Breast epithelium (tissue), 4 donors: ENCODE data around the gene SPOP. TPM values are rescaled to one million over a fixed set of nuclear protein-coding genes. Genes with fewer than 3 reads are reported as not detected.
A peak's percentile ranks its signal among the peaks of the same experiment; 100 is the strongest.

Source experiments
- DNase-seq, 2 donors: peaks; one replicate each; pipeline ENCODE4 v3.0.0-alpha.2; 2019; ENCODE audit warnings: low spot score in 2 of 2
- H3K27ac ChIP-seq, 2 donors: fragments of 200-600 bp; sonication (generic) in 1 of 2; one replicate each; pipeline ENCODE4 v1.5.1; 2016 to 2019; ENCODE audit warnings: mild to moderate bottlenecking in 1 of 2
- H3K27me3 ChIP-seq, 2 donors: fragments of 200-600 bp; sonication (generic) in 1 of 2; one replicate each; pipeline versions ENCODE4 v1.5.1 to v1.6.0; 2017 to 2019; ENCODE audit warnings: control low read depth in 1 of 2, mild to moderate bottlenecking in 1 of 2
- H3K36me3 ChIP-seq: fragments of 200-600 bp; one replicate; pipeline ENCODE4 v1.5.1; 2019
- H3K4me1 ChIP-seq, 2 donors: fragments of 200-600 bp; sonication (generic); one replicate each; pipeline ENCODE4 v1.5.1; 2016 to 2019; ENCODE audit warnings: control low read depth in 1 of 2
- H3K4me3 ChIP-seq, 3 donors: fragments of 200-600 bp; sonication (generic); 1 replicate in 2 of 3; 2 replicates in 1 of 3; pipeline ENCODE4 v1.5.1; 2016 to 2019; ENCODE audit warnings: mild to moderate bottlenecking in 3 of 3, moderate library complexity in 2 of 3
- H3K9me3 ChIP-seq, 2 donors: fragments of 200-600 bp; sonication (generic) in 1 of 2; one replicate each; pipeline ENCODE4 v1.5.1; 2016 to 2019; ENCODE audit warnings: control low read depth in 1 of 2
- CTCF ChIP-seq, 3 donors: fragments of 450-650 bp; IDR thresholded peaks; one replicate each; pipeline ENCODE4 v1.5.1; 2016 to 2017; ENCODE audit warnings: antibody characterized with exemption in 3 of 3, mild to moderate bottlenecking in 3 of 3, moderate library complexity in 3 of 3
- POLR2A ChIP-seq: fragments of 450-650 bp; IDR thresholded peaks from one replicate; pipeline ENCODE4 v1.6.1; 2016; ENCODE audit warnings: antibody characterized with exemption, mild to moderate bottlenecking, moderate library complexity
- POLR2AphosphoS5 ChIP-seq, 3 donors: sonication (generic); formaldehyde crosslinking; IDR thresholded peaks; one replicate each; pipeline ENCODE4 v1.6.1; 2017; ENCODE audit warnings: antibody characterized with exemption in 3 of 3
- intact Hi-C: fragments of 100-400 bp; cut with DNase I; formaldehyde crosslinking; loops from one replicate; pipeline ENCODE4 v1.15.1; 2023; ENCODE audit warnings: low total_unique reads
- total RNA-seq, 3 donors: library from RNA; depleted of rRNA; stranded (reverse); fragments of >200 nt; gene quantifications; one replicate each; pipeline ENCODE4 v1.1.0, GENCODE V29; 2016

Gene SPOP
- total RNA-seq, 3 donors from 2014 or later, result 48.3 to 73.8 (median 55.4) TPM

- Histone ChIP-seq H3K27ac (no peak overlapping the region), H3K36me3 (no peaks in the 10 kb centered on the region), H3K4me3 (no peak overlapping the region), H3K9me3 (no peaks in the 10 kb centered on the region), H3K27me3 (no peaks in the 10 kb centered on the region), H3K4me1 (peaks cover 0 to 5% of the 10 kb centered on the region in 2 donors)
- no peak for DNase-seq
- intact Hi-C loops, result no loop called here
- TF ChIP-seq POLR2AphosphoS5 (IDR thresholded peaks at IDR 0.05) (no peak), POLR2A (no peak), CTCF (IDR thresholded peaks at IDR 0.05) (no peak)
Measured at GRCh38 chr17:49621420-49621819, 56.5 kb downstream of the SPOP start.

GRCh38 chr17:49618028-49618611 lies 59.8 kb downstream of the SPOP start:
- intact Hi-C loops, result no loop called here
- Histone ChIP-seq H3K27ac (peak overlapping the region in 1 of 2 donors; percentile 9), H3K36me3 (no peaks in the 10 kb centered on the region)

GRCh38 chr17:49616601-49617131 lies 61.2 kb downstream of the SPOP start:
- DNase-seq, result peak; percentile 57 to 58
- peaks cover 4 to 11% of the 10 kb centered on the region in 2 donors for H3K4me1 ChIP-seq
- intact Hi-C loops, result no loop called here
- peak overlapping the region in 1 of 3 donors; percentile 17 for H3K4me3 ChIP-seq
- TF ChIP-seq POLR2AphosphoS5 (IDR thresholded peaks at IDR 0.05) (peak in 2 of 3 donors; percentile 8 to 35), CTCF (IDR thresholded peaks at IDR 0.05) (no peak)
- H3K9me3 ChIP-seq, result no peaks in the 10 kb centered on the region
- peak overlapping the region; percentile 53 to 62 for H3K27ac ChIP-seq
- H3K36me3 ChIP-seq, result no peaks in the 10 kb centered on the region
- no peaks in the 10 kb centered on the region for H3K27me3 ChIP-seq

More at GRCh38 chr17:49618028-49618611, 59.8 kb downstream of the SPOP start:
- no peak overlapping the region for H3K4me3 ChIP-seq
- no peaks in the 10 kb centered on the region for H3K9me3 ChIP-seq
- H3K27me3 ChIP-seq, result no peaks in the 10 kb centered on the region
- TF ChIP-seq POLR2AphosphoS5 (IDR thresholded peaks at IDR 0.05) (no peak), POLR2A (no peak), CTCF (IDR thresholded peaks at IDR 0.05) (no peak)
- DNase-seq, result no peak
- H3K4me1 ChIP-seq, result peaks cover 4 to 11% of the 10 kb centered on the region in 2 donors

GRCh38 chr17:49616086-49616485 lies 61.8 kb downstream of the SPOP start:
- DNase-seq, result no peak
- Histone ChIP-seq H3K4me1 (peaks cover 4 to 11% of the 10 kb centered on the region in 2 donors), H3K4me3 (peak overlapping the region in 1 of 3 donors; percentile 17), H3K9me3 (no peaks in the 10 kb centered on the region), H3K36me3 (no peaks in the 10 kb centered on the region), H3K27ac (peak overlapping the region; percentile 53 to 62), H3K27me3 (no peaks in the 10 kb centered on the region)
- TF ChIP-seq CTCF (IDR thresholded peaks at IDR 0.05) (peak in 1 of 3 donors; percentile 17), POLR2AphosphoS5 (IDR thresholded peaks at IDR 0.05) (no peak)
- intact Hi-C loops, result no loop called here

- TF ChIP-seq CTCF (IDR thresholded peaks at IDR 0.05) (no peak), POLR2A (no peak), POLR2AphosphoS5 (IDR thresholded peaks at IDR 0.05) (no peak)
- no peaks in the 10 kb centered on the region for H3K36me3 ChIP-seq
- no peak overlapping the region for H3K27ac ChIP-seq
- no peaks in the 10 kb centered on the region for H3K9me3 ChIP-seq
- no peak overlapping the region for H3K4me3 ChIP-seq
- DNase-seq, result no peak
- H3K4me1 ChIP-seq, result peaks cover 4 to 11% of the 10 kb centered on the region in 2 donors
- intact Hi-C loops, result no loop called here
- no peaks in the 10 kb centered on the region for H3K27me3 ChIP-seq
Measured at GRCh38 chr17:49613182-49613800, 64.6 kb downstream of the SPOP start.
